Right lobe of liver (tissue), 6 donors: Measurements from ENCODE around the gene C2CD3. TPM values are rescaled to one million over a fixed set of nuclear protein-coding genes. Genes with fewer than 3 reads are reported as not detected.

Experiments
- ATAC-seq, 4 donors: fragments of 200-7000 bp; cut with Tn5 transposase; one replicate each; pipeline ENCODE4 v1.9.1; 2020; ENCODE audit warnings: mild to moderate bottlenecking in 4 of 4, moderate library complexity in 4 of 4
- DNase-seq, 3 donors: peaks; one replicate each; pipeline ENCODE4 v3.0.0-alpha.2; 2020
- H3K27ac ChIP-seq, 3 donors: fragments of 200-600 bp; one replicate each; pipeline ENCODE4 v1.8.0; 2022
- H3K27me3 ChIP-seq, 2 donors: fragments of 200-600 bp; one replicate each; pipeline ENCODE4 v1.8.0; 2022
- H3K36me3 ChIP-seq, 4 donors: fragments of 200-600 bp; sonication (generic) in 1 of 4; one replicate each; pipeline versions ENCODE4 v1.5.1 to v1.8.0; 2017 to 2022; ENCODE audit warnings: control low read depth in 1 of 4
- H3K4me1 ChIP-seq, 4 donors: fragments of 200-600 bp; sonication (generic) in 1 of 4; one replicate each; pipeline versions ENCODE4 v1.5.1 to v1.8.0; 2017 to 2022; ENCODE audit warnings: control low read depth in 1 of 4
- H3K4me3 ChIP-seq, 3 donors: fragments of 200-600 bp; one replicate each; pipeline ENCODE4 v1.8.0; 2022
- H3K9me3 ChIP-seq, 4 donors: fragments of 200-600 bp; sonication (generic) in 1 of 4; one replicate each; pipeline versions ENCODE4 v1.5.1 to v1.8.0; 2017 to 2022; ENCODE audit warnings: control low read depth in 1 of 4
- CTCF ChIP-seq, 4 donors: fragments of 200-600 bp in 3 of 4; fragments of 450-650 bp in 1 of 4; IDR thresholded peaks; one replicate each; pipeline versions ENCODE4 v1.5.1 to v1.8.0; 2016 to 2022; ENCODE audit warnings: antibody characterized with exemption in 4 of 4, mild to moderate bottlenecking in 2 of 4
- POLR2A ChIP-seq: fragments of 450-650 bp; IDR thresholded peaks from one replicate; pipeline ENCODE4 v1.6.1; 2017; ENCODE audit warnings: antibody characterized with exemption, mild to moderate bottlenecking
- WGBS: methylation state at CpG from one replicate; pipeline ENCODE4 v1.1.6; 2018; ENCODE audit warnings: low coverage, low lambda C conversion rate; ENCODE audit not compliant: insufficient coverage; ENCODE audit errors: missing lambda C conversion rate; 5-methylcytosine and 5-hydroxymethylcytosine counted together
- intact Hi-C, 2 donors: fragments of 100-400 bp; cut with DNase I; formaldehyde crosslinking; loops; one replicate each; pipeline versions ENCODE4 v1.11.2 to v1.14.1; 2022
- total RNA-seq, 6 experiments: library from RNA; depleted of rRNA in 2 of 6; stranded (reverse); fragments of >200 nt in 2 of 6; fragmentation: NEBNext Ultra II Directional in 3 of 6; extraction: Animal tissue kit (Norgen Biotek cat#: 25700) in 3 of 6; gene quantifications; one replicate each; pipeline versions ENCODE4 v1.1.0 to v1.2.4, GENCODE V29; 2016 to 2023
- donor health status: DM: no; HTN: yes; CAD: no.
- donor health status: DM: no; HTN: no; CAD: no.
- donor health status: DM: no; HTN: no; CAD: no.
- donor health status: DM: no; HTN: yes; CAD: no.
- donor health status: DM: no; HTN: yes; CAD: no.

C2CD3 gene
- total RNA-seq, 6 experiments from 2014 or later: 4.8 to 9.6 (median 7.4) TPM

GRCh38 chr11:74157169-74157568, 13.6 kb downstream of the C2CD3 start:
- 94% methylated on average over 1 of the region's 1 CpG for WGBS

GRCh38 chr11:74154620-74155281, 16.1 kb downstream of the C2CD3 start:
- intact Hi-C loops: no loop called here
- Histone ChIP-seq H3K27ac (no peak overlapping the region), H3K4me1 (no peaks in the 10 kb centered on the region), H3K9me3 (no peaks in the 10 kb centered on the region), H3K4me3 (no peak overlapping the region), H3K27me3 (no peaks in the 10 kb centered on the region), H3K36me3 (no peaks in the 10 kb centered on the region)
- DNase-seq: no peak
- no peak for ATAC-seq
- TF ChIP-seq CTCF (IDR thresholded peaks at IDR 0.05): no peak
- no peak for TF ChIP-seq POLR2A
- 100% methylated on average over 1 of the region's 1 CpG for WGBS

More at GRCh38 chr11:74157169-74157568, 13.6 kb downstream of the C2CD3 start:
- Histone ChIP-seq H3K4me3 (no peak overlapping the region), H3K9me3 (no peaks in the 10 kb centered on the region), H3K27ac (no peak overlapping the region), H3K27me3 (no peaks in the 10 kb centered on the region), H3K36me3 (no peaks in the 10 kb centered on the region), H3K4me1 (no peaks in the 10 kb centered on the region)
- no peak for TF ChIP-seq POLR2A
- no peak for TF ChIP-seq CTCF (IDR thresholded peaks at IDR 0.05)
- no peak for DNase-seq
- ATAC-seq: no peak
- intact Hi-C loops: no loop called here

GRCh38 chr11:74153224-74153623, 17.6 kb downstream of the C2CD3 start:
- Histone ChIP-seq H3K27me3 (no peaks in the 10 kb centered on the region), H3K27ac (no peak overlapping the region), H3K4me1 (no peaks in the 10 kb centered on the region), H3K9me3 (no peaks in the 10 kb centered on the region), H3K36me3 (no peaks in the 10 kb centered on the region), H3K4me3 (no peak overlapping the region)
- DNase-seq (no peak), ATAC-seq (no peak)
- intact Hi-C loops: no loop called here
- TF ChIP-seq CTCF (IDR thresholded peaks at IDR 0.05): no peak
- no peak for TF ChIP-seq POLR2A

GRCh38 chr11:74147199-74147929, 23.4 kb downstream of the C2CD3 start:
- Histone ChIP-seq H3K27me3 (no peaks in the 10 kb centered on the region), H3K4me3 (no peak overlapping the region), H3K9me3 (no peaks in the 10 kb centered on the region), H3K36me3 (no peaks in the 10 kb centered on the region), H3K27ac (no peak overlapping the region), H3K4me1 (no peaks in the 10 kb centered on the region)
- ATAC-seq: no peak
- 81% methylated on average over 5 of the region's 5 CpGs for WGBS
- TF ChIP-seq POLR2A: no peak
- no peak for TF ChIP-seq CTCF (IDR thresholded peaks at IDR 0.05)
- intact Hi-C loops: no loop called here
- DNase-seq: no peak
